RWPE1 (cell line): Measurements from ENCODE around the gene KDSR.

Experiments
- CTCF ChIA-PET: fragments of 350-600 bp; sonication (Branson Sonifier 250); formaldehyde crosslinking; extraction: SDS; loops from one replicate; lab custom pipeline; 2021; lab: Yijun Ruan, JAX
- POLR2A ChIA-PET: fragments of 400-600 bp; formaldehyde crosslinking; extraction: SDS; loops from one replicate; lab custom pipeline; 2020; ENCODE audit warnings: antibody characterized with exemption; ENCODE audit not compliant: low non-redundant PET; lab: Yijun Ruan, JAX
- DNase-seq: peaks from one replicate; pipeline ENCODE4 v3.0.0; 2012; ENCODE audit warnings: low spot score
- H3K27ac ChIP-seq: fragments of 450-650 bp; 2 replicates; pipeline ENCODE4 v1.5.1; 2017
- CTCF ChIP-seq: fragments of 450-650 bp; conservative IDR thresholded peaks from 2 replicates; pipeline ENCODE4 v1.5.1; 2017; ENCODE audit warnings: low read depth, mild to moderate bottlenecking

KDSR gene

GRCh38 chr18:63312737-63313395 lies 54.1 kb downstream of the KDSR start:
- TF ChIP-seq CTCF = no peak
- no peak for DNase-seq
- CTCF ChIA-PET = no interaction called here
- POLR2A ChIA-PET = no interaction called here
- no peak overlapping the region for H3K27ac ChIP-seq

- DNase-seq = no peak
- no peak for TF ChIP-seq CTCF
- H3K27ac ChIP-seq = no peak overlapping the region
- POLR2A ChIA-PET = no interaction called here
- CTCF ChIA-PET = no interaction called here
These were observed 55.0 kb downstream of the KDSR start for GRCh38 chr18:63312019-63312409.

- no peak for TF ChIP-seq CTCF
- POLR2A ChIA-PET = no interaction called here
- DNase-seq = no peak
- no peak overlapping the region for H3K27ac ChIP-seq
- CTCF ChIA-PET = no interaction called here
These were observed 55.6 kb downstream of the KDSR start for GRCh38 chr18:63311118-63312018.

- no peak for DNase-seq
- ChIA-PET CTCF (no interaction called here), POLR2A (no interaction called here)
- TF ChIP-seq CTCF = no peak
- H3K27ac ChIP-seq = no peak overlapping the region
These were observed 57.6 kb downstream of the KDSR start for GRCh38 chr18:63309422-63309821.

GRCh38 chr18:63307551-63308200 lies 59.3 kb downstream of the KDSR start:
- no peak for DNase-seq
- no peak for TF ChIP-seq CTCF
- POLR2A ChIA-PET = no interaction called here
- CTCF ChIA-PET = interaction anchor here (1.4 kb wide), 1 partner anchor 149 kb away, joined by 3 read pairs; no protein-coding TSS in a partner anchor
- H3K27ac ChIP-seq = no peak overlapping the region

GRCh38 chr18:63306819-63307550 lies 60.0 kb downstream of the KDSR start:
- TF ChIP-seq CTCF = no peak
- POLR2A ChIA-PET = no interaction called here
- DNase-seq = no peak
- CTCF ChIA-PET = interaction anchor here (1.4 kb wide), 1 partner anchor 149 kb away, joined by 3 read pairs; no protein-coding TSS in a partner anchor
- H3K27ac ChIP-seq = no peak overlapping the region
